IMR-90 (cell line): ENCODE measurements around the gene PATL2. TPM values are rescaled to one million over a fixed set of nuclear protein-coding genes. Genes with fewer than 3 reads are reported as not detected.

ENCODE experiments used
- ATAC-seq: fragments of 200-7000 bp; cut with Tn5 transposase; 2 replicates; pipeline ENCODE4 v1.9.1; 2020; ENCODE audit warnings: low read depth, mild to moderate bottlenecking, moderate library complexity
- BruUV-seq: library from RNA; stranded (reverse); fragments of 400-500 nt; replicated peaks from 2 replicates; lab custom pipeline; 2021; lab: Mats Ljungman, UMichigan
- CTCF ChIA-PET: fragments of 300-600 bp; formaldehyde crosslinking; extraction: SDS; loops from one replicate; lab custom pipeline; 2021; ENCODE audit warnings: antibody characterized with exemption; lab: Yijun Ruan, JAX
- POLR2A ChIA-PET: fragments of 300-600 bp; sonication (Branson Sonifier 250); formaldehyde crosslinking; loops from one replicate; lab custom pipeline; 2022; ENCODE audit warnings: antibody characterized with exemption; ENCODE audit not compliant: unreplicated experiment; lab: Charles Lee
- DNase-seq: peaks from one replicate; pipeline ENCODE4 v3.0.0; 2013
- H2AFZ ChIP-seq: replicated peaks from 2 replicates; pipeline ENCODE3; 2013; ENCODE audit warnings: low read length, mild to moderate bottlenecking; ENCODE audit not compliant: poor library complexity
- H2AK5ac ChIP-seq: 2 replicates; pipeline ENCODE4 v1.6.1; 2013; ENCODE audit warnings: low read depth, low read length, inconsistent platforms
- H2AK9ac ChIP-seq: replicated peaks from 2 replicates; pipeline ENCODE3; 2013; ENCODE audit warnings: mild to moderate bottlenecking, low read depth, low read length, moderate library complexity; ENCODE audit not compliant: poor library complexity
- H2BK120ac ChIP-seq: 2 replicates; pipeline ENCODE4 v1.6.1; 2013; ENCODE audit warnings: low read depth, low read length, inconsistent platforms
- H2BK15ac ChIP-seq: 3 replicates; pipeline ENCODE4 v1.6.1; 2013; ENCODE audit warnings: low read depth, low read length, inconsistent platforms
- H2BK20ac ChIP-seq: 2 replicates; pipeline ENCODE4 v1.6.1; 2013; ENCODE audit warnings: low read depth, mild to moderate bottlenecking, inconsistent platforms, low read length, moderate library complexity
- H2BK5ac ChIP-seq: 2 replicates; pipeline ENCODE4 v1.6.1; 2013; ENCODE audit warnings: mild to moderate bottlenecking, low read depth, low read length, inconsistent platforms; ENCODE audit not compliant: poor library complexity, severe bottlenecking
- H3K14ac ChIP-seq: replicated peaks from 2 replicates; pipeline ENCODE4 v1.6.1; 2013; ENCODE audit warnings: low read depth, low read length, inconsistent platforms
- H3K18ac ChIP-seq: 2 replicates; pipeline ENCODE4 v1.6.1; 2013; ENCODE audit warnings: low read depth, low read length, control low read depth
- H3K23ac ChIP-seq: 2 replicates; pipeline ENCODE4 v1.6.1; 2013; ENCODE audit warnings: low read depth, low read length, inconsistent platforms
- H3K27ac ChIP-seq: 2 replicates; pipeline ENCODE4 v1.5.1; 2013; ENCODE audit warnings: mild to moderate bottlenecking, control low read depth, low read length; ENCODE audit not compliant: insufficient read depth
- H3K27me3 ChIP-seq: 2 replicates; pipeline ENCODE4 v1.6.1; 2013; ENCODE audit warnings: low read length; ENCODE audit not compliant: control insufficient read depth, insufficient read depth
- H3K36me3 ChIP-seq: 2 replicates; pipeline ENCODE4 v1.6.1; 2013; ENCODE audit warnings: low read length, mixed read lengths; ENCODE audit not compliant: control insufficient read depth, insufficient read depth
- H3K4ac ChIP-seq: 2 replicates; pipeline ENCODE4 v1.6.1; 2013; ENCODE audit warnings: low read depth, low read length, inconsistent platforms
- H3K4me1 ChIP-seq: 2 replicates; pipeline ENCODE4 v1.6.1; 2013; ENCODE audit warnings: low read length, mixed read lengths; ENCODE audit not compliant: control insufficient read depth, insufficient read depth
- H3K4me2 ChIP-seq: 2 replicates; pipeline ENCODE4 v1.6.1; 2013; ENCODE audit warnings: low read depth, mild to moderate bottlenecking, control low read depth, low read length, moderate library complexity
- H3K4me3 ChIP-seq: 2 replicates; pipeline ENCODE4 v1.5.1; 2013; ENCODE audit warnings: low read depth, mild to moderate bottlenecking, control low read depth, low read length, moderate library complexity; ENCODE audit not compliant: insufficient read depth
- H3K56ac ChIP-seq: 2 replicates; pipeline ENCODE4 v1.6.1; 2013; ENCODE audit warnings: low read length, inconsistent platforms; ENCODE audit not compliant: insufficient read depth; ENCODE audit errors: extremely low read depth
- H3K79me1 ChIP-seq, 2 experiments: 2 replicates each; pipeline ENCODE4 v1.6.1; 2013; ENCODE audit warnings: low read length in 2 of 2, inconsistent platforms in 1 of 2, low read depth in 1 of 2
- H3K9ac ChIP-seq: 2 replicates; pipeline ENCODE4 v1.6.1; 2013; ENCODE audit warnings: low read depth, low read length, control low read depth
- H3K9me1 ChIP-seq: 2 replicates; pipeline ENCODE4 v1.6.1; 2013; ENCODE audit warnings: low read length, inconsistent platforms; ENCODE audit not compliant: insufficient read depth
- H3K9me3 ChIP-seq: 2 replicates; pipeline ENCODE4 v1.6.1; 2013; ENCODE audit warnings: low read length; ENCODE audit not compliant: control insufficient read depth, insufficient read depth
- H4K20me1 ChIP-seq: 2 replicates; pipeline ENCODE4 v1.6.1; 2013; ENCODE audit warnings: low read length, inconsistent platforms; ENCODE audit not compliant: insufficient read depth
- H4K5ac ChIP-seq: 2 replicates; pipeline ENCODE4 v1.6.1; 2013; ENCODE audit warnings: mild to moderate bottlenecking, low read depth, low read length, control low read depth
- H4K8ac ChIP-seq, 2 experiments: 2 replicates each; pipeline ENCODE4 v1.6.1; 2013; ENCODE audit warnings: low read depth in 2 of 2, low read length in 2 of 2, control low read depth in 1 of 2, inconsistent platforms in 1 of 2
- H4K91ac ChIP-seq: 2 replicates; pipeline ENCODE4 v1.6.1; 2013; ENCODE audit warnings: low read depth, low read length, inconsistent platforms; ENCODE audit not compliant: insufficient read depth
- BHLHE40 ChIP-seq: fragments of 150-350 bp; IDR thresholded peaks from 2 replicates; pipeline ENCODE4 v1.6.1; 2016; ENCODE audit warnings: mild to moderate bottlenecking, low read depth, low read length
- CEBPB ChIP-seq: IDR thresholded peaks from 2 replicates; pipeline ENCODE4 v1.6.1; 2012; ENCODE audit warnings: low read depth, low read length, improper control_type of control experiment
- CTCF ChIP-seq: conservative IDR thresholded peaks from 2 replicates; pipeline ENCODE4 v1.5.1; 2012; ENCODE audit warnings: mild to moderate bottlenecking, low read depth, low read length, improper control_type of control experiment
- ELK1 ChIP-seq: fragments of 150-350 bp; IDR thresholded peaks from 2 replicates; pipeline ENCODE4 v1.6.1; 2016; ENCODE audit warnings: low read depth, mild to moderate bottlenecking, low read length, moderate library complexity, borderline replicate concordance
- FOS ChIP-seq: fragments of 150-350 bp; IDR thresholded peaks from 2 replicates; pipeline ENCODE4 v1.6.1; 2016; ENCODE audit warnings: low read depth, low read length
- MAFK ChIP-seq: IDR thresholded peaks from 2 replicates; pipeline ENCODE4 v1.6.1; 2012; ENCODE audit warnings: low read depth, low read length, improper control_type of control experiment
- POLR2A ChIP-seq: IDR thresholded peaks from 2 replicates; pipeline ENCODE4 v1.6.1; 2012; ENCODE audit warnings: mild to moderate bottlenecking, low read depth, low read length
- RAD21 ChIP-seq: IDR thresholded peaks from 2 replicates; pipeline ENCODE4 v1.6.1; 2012; ENCODE audit warnings: low read length, improper control_type of control experiment
- RFX5 ChIP-seq: IDR thresholded peaks from 2 replicates; pipeline ENCODE4 v1.8.0; 2012; ENCODE audit warnings: low read depth, mild to moderate bottlenecking, low read length, moderate library complexity
- WGBS, 2 experiments: methylation state at CpG; one replicate each; pipeline versions ENCODE4 v1.1.5 to v1.1.7; 2013; ENCODE audit warnings: missing lambda C conversion rate in 2 of 2; ENCODE audit not compliant: insufficient read length in 1 of 2; ENCODE audit errors: extremely low coverage in 2 of 2; 5-methylcytosine and 5-hydroxymethylcytosine counted together
- dilution Hi-C: fragments of 300-500 bp; cut with HindIII; formaldehyde crosslinking; loops from one replicate; pipeline ENCODE4 v1.14.3; 2018; ENCODE audit warnings: low sequenced_read_pairs; ENCODE audit not compliant: unreplicated experiment
- in situ Hi-C: fragments of 300-500 bp; cut with MboI; formaldehyde crosslinking; loops from 3 replicates; pipeline ENCODE4 v1.14.3; 2019; ENCODE audit warnings: low sequenced_read_pairs, inconsistent platforms, mixed read lengths
- intact Hi-C: fragments of 100-400 bp; cut with micrococcal nuclease; formaldehyde crosslinking; loops from 2 replicates; pipeline ENCODE4 v1.10.0; 2022
- polyA plus RNA-seq, 3 experiments: library from polyadenylated mRNA; depleted of rRNA; stranded (reverse); fragments of >200 nt; gene quantifications; 2 replicates each; pipeline ENCODE4 v1.2.3, GENCODE V29; 2012; ENCODE audit warnings: low replicate concordance in 1 of 3
- total RNA-seq: library from RNA; depleted of rRNA; stranded (reverse); fragments of >200 nt; gene quantifications from 2 replicates; pipeline ENCODE4 v1.2.3, GENCODE V29; 2012

The PATL2 gene
- total and polyA plus RNA-seq, 2 of the 4 experiments (the other 2 are of a cell fraction): 0.10 TPM; not detected in 1

- WGBS, 2 experiments: no CpG with 5 or more reads among the region's 2 CpGs
- no peak overlapping the region for H3K27ac ChIP-seq
- H3K9me1 ChIP-seq: no peaks in the 10 kb centered on the region
- H2AK5ac ChIP-seq: no peak overlapping the region
- no peak overlapping the region for H3K4me2 ChIP-seq
- intact Hi-C loops: no loop called here
- in situ Hi-C loops: no loop called here
- no peak overlapping the region for H3K4me3 ChIP-seq
- H4K91ac ChIP-seq: no peak overlapping the region
- no peak overlapping the region for H3K4ac ChIP-seq
- dilution Hi-C loops: no loop called here
- ChIA-PET POLR2A (no interaction called here), CTCF (no interaction called here)
- H2BK5ac ChIP-seq: no peak overlapping the region
- H4K8ac ChIP-seq: no peak overlapping the region
- H3K36me3 ChIP-seq: peaks cover 22% of the 10 kb centered on the region
- H2BK120ac ChIP-seq: no peak overlapping the region
- H4K20me1 ChIP-seq: no peaks in the 10 kb centered on the region
- H2AK9ac ChIP-seq: no peak overlapping the region
- no peaks in the 10 kb centered on the region for H3K4me1 ChIP-seq
- no peaks in the 10 kb centered on the region for H3K27me3 ChIP-seq
- H3K23ac ChIP-seq: no peak overlapping the region
- H3K9me3 ChIP-seq: no peaks in the 10 kb centered on the region
- no peak overlapping the region for H3K9ac ChIP-seq
- no peak overlapping the region for H3K14ac ChIP-seq
- no peak for TF ChIP-seq ELK1
- TF ChIP-seq RFX5: no peak
- no peak for TF ChIP-seq RAD21
- no peak for TF ChIP-seq CTCF
- no peak for TF ChIP-seq FOS
- TF ChIP-seq MAFK: no peak
- no peak for TF ChIP-seq BHLHE40
- TF ChIP-seq CEBPB: no peak
- no peak for TF ChIP-seq POLR2A
- no peak overlapping the region for H3K56ac ChIP-seq
- H2BK15ac ChIP-seq: no peak overlapping the region
- H2AFZ ChIP-seq: no peak overlapping the region
- H3K18ac ChIP-seq: no peak overlapping the region
- H4K5ac ChIP-seq: no peak overlapping the region
- H3K79me1 ChIP-seq: peaks cover 12 to 26% of the 10 kb centered on the region in 2 experiments; a peak in 3 of 4 replicates
- H2BK20ac ChIP-seq: no peak overlapping the region
- ATAC-seq (no peak), DNase-seq (no peak)
- no TSS peak for BruUV-seq
Observed at GRCh38 chr15:44646460-44646859, 64.7 kb downstream of the PATL2 start.
